OCI-LY1 (cell line): ENCODE measurements around the gene IL10RB.
A peak's percentile ranks its signal among the peaks of the same experiment; 100 is the strongest.

ENCODE experiments used
- H2AFZ ChIP-seq: fragments of 200-600 bp; sonication (generic), shearing (Covaris generic); 2 replicates; pipeline ENCODE4 v1.6.0; 2014; ENCODE audit warnings: antibody characterized with exemption, mild to moderate bottlenecking, low read length
- H3F3A ChIP-seq: fragments of 200-600 bp; sonication (generic), shearing (Covaris generic); 2 replicates; pipeline ENCODE4 v1.6.0; 2014; ENCODE audit warnings: mild to moderate bottlenecking, antibody characterized with exemption, low read length, moderate library complexity; ENCODE audit not compliant: insufficient read depth
- H3K27ac ChIP-seq: fragments of 200-600 bp; sonication (generic); 2 replicates; pipeline ENCODE4 v1.5.1; 2014; ENCODE audit warnings: low read length, mixed run types, mild to moderate bottlenecking, low read depth; ENCODE audit not compliant: poor library complexity, severe bottlenecking
- H3K27me3 ChIP-seq: fragments of 200-600 bp; sonication (generic); 2 replicates; pipeline ENCODE4 v1.6.0; 2014; ENCODE audit warnings: antibody characterized with exemption, mild to moderate bottlenecking, low read length, moderate library complexity; ENCODE audit not compliant: insufficient read depth
- H3K36me3 ChIP-seq: fragments of 200-600 bp; sonication (generic); 2 replicates; pipeline ENCODE4 v1.6.1; 2014; ENCODE audit warnings: mild to moderate bottlenecking, antibody characterized with exemption, low read length, moderate library complexity, mixed read lengths; ENCODE audit not compliant: insufficient read depth
- H3K4me1 ChIP-seq: fragments of 200-600 bp; sonication (generic); 2 replicates; pipeline ENCODE4 v1.5.1; 2014; ENCODE audit warnings: mild to moderate bottlenecking, low read length, moderate library complexity; ENCODE audit not compliant: insufficient read depth, severe bottlenecking
- H3K4me2 ChIP-seq: fragments of 200-600 bp; sonication (generic), shearing (Covaris generic); 2 replicates; pipeline ENCODE4 v1.6.1; 2014; ENCODE audit warnings: low read length
- H3K4me3 ChIP-seq: fragments of 200-600 bp; sonication (generic); 2 replicates; pipeline ENCODE4 v1.5.1; 2014; ENCODE audit warnings: low read length, low read depth, mild to moderate bottlenecking, mixed read lengths; ENCODE audit not compliant: poor library complexity, severe bottlenecking
- H3K79me2 ChIP-seq: fragments of 200-600 bp; shearing (Covaris generic); 2 replicates; pipeline ENCODE4 v1.6.1; 2016; ENCODE audit warnings: mixed run types, low read length, mixed read lengths; ENCODE audit not compliant: insufficient read depth
- H3K9ac ChIP-seq: fragments of 200-600 bp; sonication (generic), shearing (Covaris generic); 2 replicates; pipeline ENCODE4 v1.6.1; 2014; ENCODE audit warnings: mild to moderate bottlenecking, low read length, mixed read lengths
- H3K9me2 ChIP-seq: fragments of 200-600 bp; sonication (generic), shearing (Covaris generic); 2 replicates; pipeline ENCODE4 v1.6.1; 2014; ENCODE audit warnings: low read depth, mild to moderate bottlenecking, low read length, mixed read lengths
- H3K9me3 ChIP-seq: fragments of 200-600 bp; shearing (Covaris generic); 2 replicates; pipeline ENCODE4 v1.6.1; 2014; ENCODE audit warnings: low read length, mixed read lengths
- H4K20me1 ChIP-seq: fragments of 200-600 bp; sonication (generic), shearing (Covaris generic); 2 replicates; pipeline ENCODE4 v1.6.0; 2016; ENCODE audit warnings: mild to moderate bottlenecking, low read length; ENCODE audit not compliant: insufficient read depth
- CTCF ChIP-seq: fragments of 200-600 bp; sonication (generic), shearing (Covaris generic); IDR thresholded peaks from 2 replicates; pipeline ENCODE4 v1.5.1; 2017; ENCODE audit warnings: mild to moderate bottlenecking, antibody characterized with exemption, low read length, moderate library complexity, mixed read lengths
- EZH2 ChIP-seq: fragments of 200-600 bp; sonication (generic), shearing (Covaris generic); IDR thresholded peaks from 2 replicates; pipeline ENCODE4 v1.8.0; 2017; ENCODE audit warnings: borderline replicate concordance, mixed run types, mild to moderate bottlenecking, antibody characterized with exemption, low read length, moderate library complexity, mixed read lengths

IL10RB gene

GRCh38 chr21:33293136-33293535, 27.0 kb downstream of the IL10RB start:
- Histone ChIP-seq H3K27ac (peak overlapping the region; percentile 96), H3K4me1 (peaks cover 70% of the 10 kb centered on the region), H4K20me1 (no peaks in the 10 kb centered on the region), H2AFZ (no peak overlapping the region), H3K36me3 (peaks cover 53% of the 10 kb centered on the region), H3F3A (0 out of 2 replicates have a peak, but pooled peaks cover 4% of the 10 kb centered on the region), H3K4me3 (no peak overlapping the region), H3K9ac (peak overlapping the region; percentile 32; the same call in 1 of the 2 replicates), H3K79me2 (no peaks in the 10 kb centered on the region), H3K9me3 (no peaks in the 10 kb centered on the region), H3K9me2 (no peaks in the 10 kb centered on the region), H3K4me2 (peak overlapping the region; percentile 52; the same call in 1 of the 2 replicates), H3K27me3 (no peaks in the 10 kb centered on the region)
- no peak for TF ChIP-seq EZH2
- no peak for TF ChIP-seq CTCF

DNA sequence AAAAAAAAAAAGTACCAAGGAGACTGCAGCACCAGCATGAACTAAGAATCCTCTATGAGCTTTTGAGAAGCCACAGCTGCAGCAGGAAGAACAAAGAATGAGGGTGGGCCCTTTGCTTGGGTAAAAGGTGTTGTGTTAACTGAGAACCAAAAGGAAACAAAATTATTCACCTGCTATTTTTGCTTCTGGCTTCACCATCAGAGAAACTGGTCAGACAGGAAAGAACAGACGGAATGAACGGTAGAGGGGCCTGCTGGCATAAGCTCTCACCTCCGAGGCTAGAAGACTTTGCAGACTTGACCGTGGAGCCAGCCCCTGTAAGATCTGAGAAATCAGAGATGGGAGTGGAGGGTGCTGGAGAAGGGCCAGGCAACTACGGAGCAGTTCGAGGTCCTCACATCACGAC, 27.6 kb downstream of the IL10RB start:
- H3K4me3 ChIP-seq, result peak overlapping the region; percentile 2
- TF ChIP-seq CTCF, result no peak
- no peak for TF ChIP-seq EZH2
- H3K27ac ChIP-seq, result peak overlapping the region; percentile 96
- H3K36me3 ChIP-seq, result peaks cover 47% of the 10 kb centered on the region
- H3K4me2 ChIP-seq, result peak overlapping the region; percentile 52; the same call in 1 of the 2 replicates
- H4K20me1 ChIP-seq, result no peaks in the 10 kb centered on the region
- peak overlapping the region; percentile 32; the same call in 1 of the 2 replicates for H3K9ac ChIP-seq
- H3K79me2 ChIP-seq, result no peaks in the 10 kb centered on the region
- no peaks in the 10 kb centered on the region for H3K27me3 ChIP-seq
- no peaks in the 10 kb centered on the region for H3K9me2 ChIP-seq
- no peaks in the 10 kb centered on the region for H3K9me3 ChIP-seq
- H3K4me1 ChIP-seq, result peaks cover 73% of the 10 kb centered on the region
- H3F3A ChIP-seq, result 0 out of 2 replicates have a peak, but pooled peaks cover 4% of the 10 kb centered on the region
- H2AFZ ChIP-seq, result no peak overlapping the region

DNA sequence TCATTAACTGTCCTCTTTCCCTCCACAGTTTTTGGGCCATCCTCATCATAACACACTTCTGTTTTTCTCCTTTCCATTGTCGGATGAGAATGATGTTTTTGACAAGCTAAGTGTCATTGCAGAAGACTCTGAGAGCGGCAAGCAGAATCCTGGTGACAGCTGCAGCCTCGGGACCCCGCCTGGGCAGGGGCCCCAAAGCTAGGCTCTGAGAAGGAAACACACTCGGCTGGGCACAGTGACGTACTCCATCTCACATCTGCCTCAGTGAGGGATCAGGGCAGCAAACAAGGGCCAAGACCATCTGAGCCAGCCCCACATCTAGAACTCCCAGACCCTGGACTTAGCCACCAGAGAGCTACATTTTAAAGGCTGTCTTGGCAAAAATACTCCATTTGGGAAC, 30.0 kb downstream of the IL10RB start:
- Histone ChIP-seq H3K27ac (peak overlapping the region; percentile 96), H3K4me2 (peak overlapping the region; percentile 36; the same call in 1 of the 2 replicates), H4K20me1 (no peaks in the 10 kb centered on the region), H3K4me1 (peaks cover 89% of the 10 kb centered on the region), H2AFZ (no peak overlapping the region), H3K36me3 (peaks cover 28% of the 10 kb centered on the region; the same call in 1 of the 2 replicates), H3K4me3 (no peak overlapping the region), H3K9me3 (no peaks in the 10 kb centered on the region), H3K79me2 (no peaks in the 10 kb centered on the region), H3F3A (0 out of 2 replicates have a peak, but pooled peaks cover 4% of the 10 kb centered on the region), H3K9me2 (no peaks in the 10 kb centered on the region), H3K27me3 (no peaks in the 10 kb centered on the region), H3K9ac (peak overlapping the region; percentile 42; the same call in 1 of the 2 replicates)
- no peak for TF ChIP-seq EZH2
- no peak for TF ChIP-seq CTCF
